ENCODE results near the gene SMG6. TPM values are rescaled to one million over a fixed set of nuclear protein-coding genes. Genes with fewer than 3 reads are reported as not detected.
"Not testable (repeated sequence)": the region's sequence is repeated elsewhere in the genome, so short reads cannot be mapped to it uniquely, and the experiment has no call there.

SMG6 gene
- total and polyA plus RNA-seq, 2 experiments from 2014 or later = 11.9 to 19.9 TPM

DNA sequence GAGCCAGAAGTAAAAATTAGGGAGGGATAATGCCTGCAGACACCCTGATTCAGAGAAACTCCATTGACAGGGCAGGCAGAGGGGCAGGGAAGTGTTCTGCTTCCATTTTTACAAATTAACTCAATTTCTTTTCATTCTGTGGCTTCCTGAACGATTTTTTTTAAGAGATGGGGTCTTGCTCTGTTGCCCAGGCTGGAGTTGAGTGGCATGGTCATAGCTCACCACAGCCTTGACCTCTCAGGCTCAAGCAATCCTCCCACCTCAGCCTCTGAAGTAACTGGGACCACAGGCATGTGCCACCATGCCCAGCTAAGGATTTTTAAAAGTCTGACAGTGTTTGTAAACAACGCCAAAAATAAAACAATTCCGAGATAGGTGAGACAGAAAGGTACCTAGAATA is 99.8 kb downstream of the SMG6 start:
- 90% methylated on average over 3 of the region's 3 CpGs for WGBS (ENCODE audit: low lambda C conversion rate, missing lambda C conversion rate)
- Histone ChIP-seq H4K20me1 (ENCODE audit: insufficient read depth, poor library complexity, severe bottlenecking) (no peaks in the 10 kb centered on the region), H3K4me3 (no peak overlapping the region), H3K27ac (no peak overlapping the region), H3K27me3 (no peaks in the 10 kb centered on the region), H3K9me2 (replicated peaks; ENCODE audit: insufficient read depth) (no peaks in the 10 kb centered on the region), H3K9me3 (ENCODE audit: low read depth) (no peaks in the 10 kb centered on the region), H3K79me2 (peaks cover 13% of the 10 kb centered on the region), H3K4me2 (no peak overlapping the region), H3K4me1 (ENCODE audit: insufficient read depth) (no peaks in the 10 kb centered on the region), H2AFZ (no peak overlapping the region), H3K36me3 (replicated peaks; ENCODE audit: insufficient read depth, low read depth) (no peaks in the 10 kb centered on the region)
- TF ChIP-seq EZH2phosphoT487 (IDR thresholded peaks at IDR 0.05; ENCODE audit: low read depth, severe bottlenecking, unreplicated experiment) (no peak), EZH2 (IDR thresholded peaks at IDR 0.05; ENCODE audit: borderline replicate concordance) (no peak)
- TF ChIP-seq, protein P1, sequence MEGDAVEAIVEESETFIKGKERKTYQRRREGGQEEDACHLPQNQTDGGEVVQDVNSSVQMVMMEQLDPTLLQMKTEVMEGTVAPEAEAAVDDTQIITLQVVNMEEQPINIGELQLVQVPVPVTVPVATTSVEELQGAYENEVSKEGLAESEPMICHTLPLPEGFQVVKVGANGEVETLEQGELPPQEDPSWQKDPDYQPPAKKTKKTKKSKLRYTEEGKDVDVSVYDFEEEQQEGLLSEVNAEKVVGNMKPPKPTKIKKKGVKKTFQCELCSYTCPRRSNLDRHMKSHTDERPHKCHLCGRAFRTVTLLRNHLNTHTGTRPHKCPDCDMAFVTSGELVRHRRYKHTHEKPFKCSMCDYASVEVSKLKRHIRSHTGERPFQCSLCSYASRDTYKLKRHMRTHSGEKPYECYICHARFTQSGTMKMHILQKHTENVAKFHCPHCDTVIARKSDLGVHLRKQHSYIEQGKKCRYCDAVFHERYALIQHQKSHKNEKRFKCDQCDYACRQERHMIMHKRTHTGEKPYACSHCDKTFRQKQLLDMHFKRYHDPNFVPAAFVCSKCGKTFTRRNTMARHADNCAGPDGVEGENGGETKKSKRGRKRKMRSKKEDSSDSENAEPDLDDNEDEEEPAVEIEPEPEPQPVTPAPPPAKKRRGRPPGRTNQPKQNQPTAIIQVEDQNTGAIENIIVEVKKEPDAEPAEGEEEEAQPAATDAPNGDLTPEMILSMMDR (IDR thresholded peaks at IDR 0.05; ENCODE audit: poor library complexity) = no peak
- no peak for DNase-seq (ENCODE audit: low spot score)

DNA sequence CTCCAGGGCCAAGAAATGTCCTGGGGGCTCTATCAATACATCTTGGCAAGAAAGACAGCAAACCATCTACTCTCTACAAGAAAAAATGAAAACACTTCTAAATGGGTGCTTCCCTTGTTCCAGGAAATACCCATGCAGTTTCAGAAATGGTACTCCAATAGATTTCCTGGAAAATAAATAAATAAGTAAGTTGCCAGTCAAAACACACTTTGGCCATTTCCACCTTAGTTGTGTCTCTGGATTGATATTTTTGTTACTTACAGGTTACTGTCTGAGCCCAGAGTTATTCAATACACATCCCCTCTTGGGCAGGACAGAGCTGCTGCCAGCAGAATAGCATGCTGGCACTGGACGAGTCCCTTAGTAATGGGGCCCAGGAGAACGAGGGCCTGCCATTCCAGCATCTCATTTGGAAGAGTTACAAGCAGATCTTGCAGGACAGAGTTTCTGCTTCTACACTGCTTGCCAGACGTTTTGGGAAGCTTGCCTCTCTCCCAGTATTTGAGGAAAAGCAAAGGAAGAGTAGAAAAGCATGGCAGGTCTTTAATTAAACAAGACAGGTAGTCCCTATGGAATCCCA is 100.5 kb downstream of the SMG6 start:
- H3K27ac ChIP-seq = no peak overlapping the region
- no peak for TF ChIP-seq EZH2phosphoT487 (IDR thresholded peaks at IDR 0.05; ENCODE audit: low read depth, severe bottlenecking, unreplicated experiment)
- TF ChIP-seq, protein P1 (IDR thresholded peaks at IDR 0.05; ENCODE audit: poor library complexity) = no peak
- TF ChIP-seq EZH2 (IDR thresholded peaks at IDR 0.05; ENCODE audit: borderline replicate concordance) = no peak
- DNase-seq (ENCODE audit: low spot score) = no peak
- H3K9me2 ChIP-seq (replicated peaks; ENCODE audit: insufficient read depth) = no peaks in the 10 kb centered on the region
- no peak overlapping the region for H3K4me2 ChIP-seq
- H3K4me3 ChIP-seq = no peak overlapping the region
- no peaks in the 10 kb centered on the region for H3K9me3 ChIP-seq (ENCODE audit: low read depth)
- 80% methylated on average over 3 of the region's 3 CpGs for WGBS (ENCODE audit: low lambda C conversion rate, missing lambda C conversion rate)
- no peaks in the 10 kb centered on the region for H4K20me1 ChIP-seq (ENCODE audit: insufficient read depth, poor library complexity, severe bottlenecking)
- H3K27me3 ChIP-seq = no peaks in the 10 kb centered on the region
- H3K36me3 ChIP-seq (replicated peaks; ENCODE audit: insufficient read depth, low read depth) = no peaks in the 10 kb centered on the region
- peaks cover 11% of the 10 kb centered on the region for H3K79me2 ChIP-seq
- H2AFZ ChIP-seq = no peak overlapping the region
- no peaks in the 10 kb centered on the region for H3K4me1 ChIP-seq (ENCODE audit: insufficient read depth)

DNA sequence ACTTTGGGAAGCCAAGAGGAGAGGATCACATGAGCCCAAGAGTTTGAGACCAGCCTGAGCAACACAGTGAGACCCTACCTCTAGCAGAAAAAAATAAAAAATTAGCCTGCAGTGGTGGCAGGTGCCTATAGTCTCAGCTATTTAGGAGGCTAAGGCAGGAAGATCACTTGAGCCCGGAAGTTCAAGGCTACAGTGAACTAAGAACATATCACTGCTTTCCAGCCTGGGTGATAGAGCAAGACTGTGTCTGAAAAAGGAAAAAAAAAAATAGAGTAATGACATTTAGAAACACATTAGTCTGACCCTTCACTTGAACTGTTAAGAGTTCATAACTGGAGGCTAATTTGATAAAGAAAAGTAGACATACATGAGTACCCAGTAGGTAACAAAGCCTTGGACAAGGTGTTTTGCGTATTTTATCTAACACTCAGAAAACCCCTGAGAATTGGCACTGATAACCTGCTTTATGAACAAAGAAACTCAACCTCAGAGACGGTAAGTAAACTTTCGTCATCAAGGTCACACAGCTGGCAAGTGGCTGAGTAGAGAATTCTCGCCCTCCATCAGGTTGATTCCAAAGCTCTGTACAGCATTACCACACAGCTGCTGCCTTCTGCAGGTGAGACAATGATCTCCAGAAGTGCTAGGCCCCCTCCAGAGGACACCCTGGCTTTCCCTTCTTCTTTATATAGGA is 101.1 kb downstream of the SMG6 start:
- WGBS (ENCODE audit: low lambda C conversion rate, missing lambda C conversion rate) = 74% methylated on average over 5 of the region's 5 CpGs

DNA sequence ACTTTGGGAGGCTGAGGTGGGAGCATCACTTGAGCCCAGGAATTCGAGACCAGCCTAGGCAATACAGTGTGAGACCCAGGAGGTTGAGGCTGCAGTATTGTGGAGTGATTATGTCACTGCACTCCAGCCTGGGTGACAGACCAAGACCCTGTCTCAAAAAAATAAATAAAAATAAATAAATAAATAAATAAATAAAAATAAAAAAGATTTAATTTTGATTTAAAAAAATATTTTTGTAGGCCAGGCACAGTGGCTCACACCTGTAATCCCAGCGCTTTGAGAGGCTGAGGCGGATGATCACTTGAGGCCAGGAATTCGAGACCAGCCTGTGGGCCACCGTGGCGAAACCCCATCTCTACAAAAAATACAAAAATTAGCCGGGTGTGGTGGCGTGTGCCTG is 104.2 kb downstream of the SMG6 start:
- not testable (repeated sequence) for H3K27me3 ChIP-seq; H4K20me1 ChIP-seq (ENCODE audit: insufficient read depth, poor library complexity, severe bottlenecking); H3K4me3 ChIP-seq; H2AFZ ChIP-seq; H3K79me2 ChIP-seq; H3K4me1 ChIP-seq (ENCODE audit: insufficient read depth); H3K9me3 ChIP-seq (ENCODE audit: low read depth); H3K36me3 ChIP-seq (replicated peaks; ENCODE audit: insufficient read depth, low read depth); DNase-seq (ENCODE audit: low spot score); H3K4me2 ChIP-seq; H3K9me2 ChIP-seq (replicated peaks; ENCODE audit: insufficient read depth)
- H3K27ac ChIP-seq = peak overlapping the region; percentile 13
- over 99% methylated on average over 8 of the region's 8 CpGs for WGBS (ENCODE audit: low lambda C conversion rate, missing lambda C conversion rate)

More for the DNA sequence above, 101.1 kb downstream of the SMG6 start:
- H3K27me3 ChIP-seq = no peaks in the 10 kb centered on the region
- H3K9me2 ChIP-seq (replicated peaks; ENCODE audit: insufficient read depth) = no peaks in the 10 kb centered on the region
- H3K36me3 ChIP-seq (replicated peaks; ENCODE audit: insufficient read depth, low read depth) = no peaks in the 10 kb centered on the region
- H3K27ac ChIP-seq = no peak overlapping the region
- H4K20me1 ChIP-seq (ENCODE audit: insufficient read depth, poor library complexity, severe bottlenecking) = no peaks in the 10 kb centered on the region
- peaks cover 11% of the 10 kb centered on the region for H3K79me2 ChIP-seq
- no peak overlapping the region for H3K4me2 ChIP-seq
- no peak overlapping the region for H2AFZ ChIP-seq
- H3K4me1 ChIP-seq (ENCODE audit: insufficient read depth) = no peaks in the 10 kb centered on the region
- no peak for TF ChIP-seq EZH2phosphoT487 (IDR thresholded peaks at IDR 0.05; ENCODE audit: low read depth, severe bottlenecking, unreplicated experiment)
- TF ChIP-seq, protein P1 (IDR thresholded peaks at IDR 0.05; ENCODE audit: poor library complexity) = no peak
- TF ChIP-seq EZH2 (IDR thresholded peaks at IDR 0.05; ENCODE audit: borderline replicate concordance) = no peak
- no peak overlapping the region for H3K4me3 ChIP-seq
- no peaks in the 10 kb centered on the region for H3K9me3 ChIP-seq (ENCODE audit: low read depth)
- DNase-seq (ENCODE audit: low spot score) = no peak

Data from hepatocyte (in vitro differentiated cells).